Esophagus squamous epithelium (tissue), 5 donors: ENCODE data around the gene TECR. TPM values are rescaled to one million over a fixed set of nuclear protein-coding genes. Genes with fewer than 3 reads are reported as not detected.

Experiments used
- DNase-seq: peaks from one replicate; lab custom pipeline; 2025; lab: John Stamatoyannopoulos, UW
- H3K27ac ChIP-seq, 4 donors: fragments of 200-600 bp; sonication (generic); one replicate each; pipeline ENCODE4 v1.5.1; 2016 to 2019; ENCODE audit warnings: mild to moderate bottlenecking in 1 of 4
- H3K27me3 ChIP-seq, 4 donors: fragments of 200-600 bp; sonication (generic); 1 replicate in 3 of 4; 2 replicates in 1 of 4; pipeline versions ENCODE4 v1.5.1 to v1.6.0; 2017 to 2021; ENCODE audit warnings: antibody characterized with exemption in 1 of 4
- H3K36me3 ChIP-seq, 3 donors: fragments of 200-600 bp; sonication (generic); one replicate each; pipeline ENCODE4 v1.5.1; 2016 to 2019
- H3K4me1 ChIP-seq, 3 donors: fragments of 200-600 bp; sonication (generic); one replicate each; pipeline ENCODE4 v1.5.1; 2017 to 2019
- H3K4me3 ChIP-seq, 4 donors: fragments of 200-600 bp; sonication (generic); 1 replicate in 3 of 4; 2 replicates in 1 of 4; pipeline ENCODE4 v1.5.1; 2016 to 2019; ENCODE audit warnings: mild to moderate bottlenecking in 2 of 4, moderate library complexity in 1 of 4
- H3K9me3 ChIP-seq, 3 donors: fragments of 200-600 bp; sonication (generic); one replicate each; pipeline ENCODE4 v1.5.1; 2016 to 2019
- POLR2A ChIP-seq, 4 donors: fragments of 450-650 bp; IDR thresholded peaks; one replicate each; pipeline ENCODE4 v1.6.1; 2017; ENCODE audit warnings: antibody characterized with exemption in 4 of 4, mild to moderate bottlenecking in 4 of 4, moderate library complexity in 3 of 4
- WGBS, 2 donors: methylation state at CpG; one replicate each; pipeline ENCODE4 v1.1.5; 2018; 5-methylcytosine and 5-hydroxymethylcytosine counted together
- intact Hi-C: fragments of 100-400 bp; cut with DNase I; formaldehyde crosslinking; loops from one replicate; pipeline ENCODE4 v1.15.0; 2022
- total RNA-seq, 4 donors: library from RNA; depleted of rRNA; stranded (reverse); fragments of >200 nt; gene quantifications; one replicate each; pipeline ENCODE4 v1.1.0, GENCODE V29; 2016
- TF ChIP-seq, protein P1 (sequence below), 6 experiments: fragments of 450-650 bp in 4 of 6; fragments of 200-600 bp in 2 of 6; sonication (generic) in 2 of 6; IDR thresholded peaks; one replicate each; pipeline ENCODE4 v1.5.1; 2016 to 2019; ENCODE audit warnings: antibody characterized with exemption in 6 of 6, mild to moderate bottlenecking in 4 of 6, moderate library complexity in 4 of 6
- donor health status: DM: yes; HTN: yes; CAD: no.

The TECR gene
- total RNA-seq, 4 donors from 2014 or later, result 130 to 290 (median 190) TPM

DNA sequence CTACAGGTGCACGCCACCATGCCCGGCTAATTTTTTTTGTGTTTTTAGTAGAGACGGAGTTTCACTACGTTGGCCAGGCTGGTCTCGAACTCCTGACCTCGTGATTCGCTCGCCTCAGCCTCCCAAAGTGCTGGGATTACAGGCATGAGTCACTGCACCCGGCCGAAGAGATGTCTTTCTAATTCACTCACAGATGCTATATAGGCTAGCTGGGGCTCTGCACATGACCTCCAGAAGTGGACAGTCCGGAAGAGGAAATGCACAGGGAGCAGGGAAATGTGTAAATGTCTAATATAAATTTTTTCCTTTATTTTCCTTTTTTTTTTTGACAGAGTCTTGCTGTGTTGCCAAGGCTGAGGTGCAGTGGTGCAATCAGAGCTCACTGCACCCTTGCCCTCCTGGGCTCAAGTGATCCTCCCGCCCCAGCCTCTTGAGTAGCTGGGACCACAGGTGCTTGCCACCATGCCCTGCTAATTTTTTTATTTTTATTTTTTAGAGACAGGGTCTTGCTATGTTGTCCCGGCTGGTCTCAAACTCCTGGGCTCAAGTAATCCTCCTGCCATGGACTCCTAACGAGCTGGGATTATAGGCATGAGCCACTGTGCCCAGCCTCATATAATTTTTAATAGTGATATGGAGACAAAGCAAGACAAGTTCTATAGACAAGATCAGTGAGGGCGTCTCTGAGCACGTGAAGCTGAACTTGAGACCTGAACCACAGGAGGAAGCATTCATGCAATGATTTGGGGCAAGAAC lies 41.8 kb upstream of the TECR start:
- Histone ChIP-seq H3K9me3 (no peaks in the 10 kb centered on the region), H3K4me3 (no peak overlapping the region), H3K27ac (no peak overlapping the region), H3K27me3 (no peaks in the 10 kb centered on the region), H3K4me1 (peaks cover 0 to 3% (median 0%) of the 10 kb centered on the region in 3 donors), H3K36me3 (peaks cover 13 to 97% (median 33%) of the 10 kb centered on the region in 3 donors)
- WGBS, 2 donors, result 86 to 87% methylated on average over 15 to 16 of the region's 16 CpGs
- TF ChIP-seq, protein P1, sequence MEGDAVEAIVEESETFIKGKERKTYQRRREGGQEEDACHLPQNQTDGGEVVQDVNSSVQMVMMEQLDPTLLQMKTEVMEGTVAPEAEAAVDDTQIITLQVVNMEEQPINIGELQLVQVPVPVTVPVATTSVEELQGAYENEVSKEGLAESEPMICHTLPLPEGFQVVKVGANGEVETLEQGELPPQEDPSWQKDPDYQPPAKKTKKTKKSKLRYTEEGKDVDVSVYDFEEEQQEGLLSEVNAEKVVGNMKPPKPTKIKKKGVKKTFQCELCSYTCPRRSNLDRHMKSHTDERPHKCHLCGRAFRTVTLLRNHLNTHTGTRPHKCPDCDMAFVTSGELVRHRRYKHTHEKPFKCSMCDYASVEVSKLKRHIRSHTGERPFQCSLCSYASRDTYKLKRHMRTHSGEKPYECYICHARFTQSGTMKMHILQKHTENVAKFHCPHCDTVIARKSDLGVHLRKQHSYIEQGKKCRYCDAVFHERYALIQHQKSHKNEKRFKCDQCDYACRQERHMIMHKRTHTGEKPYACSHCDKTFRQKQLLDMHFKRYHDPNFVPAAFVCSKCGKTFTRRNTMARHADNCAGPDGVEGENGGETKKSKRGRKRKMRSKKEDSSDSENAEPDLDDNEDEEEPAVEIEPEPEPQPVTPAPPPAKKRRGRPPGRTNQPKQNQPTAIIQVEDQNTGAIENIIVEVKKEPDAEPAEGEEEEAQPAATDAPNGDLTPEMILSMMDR (IDR thresholded peaks at IDR 0.05), result no peak
- TF ChIP-seq POLR2A (IDR thresholded peaks at IDR 0.05), result no peak
- intact Hi-C loops, result no loop called here
- no peak for DNase-seq

DNA sequence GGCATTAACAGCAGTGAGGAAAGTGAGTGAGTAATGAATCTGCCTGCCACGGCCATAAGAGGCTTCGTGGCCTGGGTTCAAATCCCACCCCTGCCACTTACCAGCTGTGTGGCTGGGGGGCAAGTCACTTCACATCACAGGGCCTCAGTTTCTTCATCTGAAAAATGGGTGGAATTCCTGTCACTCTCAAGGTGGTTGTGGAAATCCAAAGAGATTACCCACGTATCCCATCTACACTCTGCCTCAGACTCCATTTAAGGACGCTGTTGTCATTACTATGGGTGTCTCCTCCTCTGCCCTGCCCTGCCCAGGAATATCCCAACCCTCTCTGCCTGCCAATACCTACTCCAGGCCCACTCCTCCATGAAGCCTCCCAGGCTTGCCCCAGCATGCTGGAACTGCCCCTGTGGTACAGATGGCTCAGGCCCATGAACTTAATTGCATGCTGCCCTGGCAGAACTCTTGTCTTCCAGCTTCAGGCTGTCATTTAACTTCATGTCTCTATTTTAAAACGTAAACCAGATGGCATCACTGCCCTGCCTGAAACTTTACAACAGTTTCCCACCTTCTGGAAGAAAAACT lies 36.5 kb upstream of the TECR start:
- Histone ChIP-seq H3K4me1 (peaks cover 25 to 50% (median 29%) of the 10 kb centered on the region in 3 donors), H3K27ac (peak overlapping the region in 1 of 4 donors; percentile 94), H3K27me3 (no peaks in the 10 kb centered on the region), H3K4me3 (no peak overlapping the region), H3K9me3 (no peaks in the 10 kb centered on the region), H3K36me3 (peaks cover 13 to 56% (median 30%) of the 10 kb centered on the region in 3 donors)
- WGBS, 2 donors, result 67 to 79% methylated on average over 3 of the region's 5 CpGs
- TF ChIP-seq, protein P1 (IDR thresholded peaks at IDR 0.05), result no peak
- no peak for TF ChIP-seq POLR2A (IDR thresholded peaks at IDR 0.05)
- no peak for DNase-seq
- intact Hi-C loops, result no loop called here

DNA sequence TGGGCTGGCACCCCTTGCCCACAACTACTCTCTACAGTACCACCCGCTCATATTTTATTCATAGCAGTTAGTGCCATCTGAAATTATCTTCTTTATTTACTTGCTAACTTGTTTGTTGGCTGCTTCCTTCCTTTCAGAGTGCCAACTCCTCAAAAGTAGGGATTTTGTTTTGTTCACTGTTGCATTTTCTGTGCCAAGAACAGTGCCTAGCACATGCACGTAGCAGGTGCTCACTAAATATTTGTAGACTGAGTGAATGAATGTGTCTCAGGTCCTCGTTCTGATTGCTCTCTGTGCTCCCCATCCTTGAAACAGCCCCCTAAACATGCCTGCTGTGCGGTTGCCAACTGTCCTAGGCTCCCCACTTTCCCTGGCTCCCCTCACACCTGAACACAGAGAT lies 35.0 kb upstream of the TECR start:
- TF ChIP-seq, protein P1 (IDR thresholded peaks at IDR 0.05), result no peak
- TF ChIP-seq POLR2A (IDR thresholded peaks at IDR 0.05), result no peak
- H3K4me3 ChIP-seq, result peak overlapping the region; percentile 78 to 95 (median 78)
- H3K36me3 ChIP-seq, result peaks cover 13 to 40% (median 17%) of the 10 kb centered on the region in 3 donors
- intact Hi-C loops, result no loop called here
- no peaks in the 10 kb centered on the region for H3K9me3 ChIP-seq
- H3K27me3 ChIP-seq, result no peaks in the 10 kb centered on the region
- DNase-seq, result no peak
- peaks cover 25 to 58% (median 32%) of the 10 kb centered on the region in 3 donors for H3K4me1 ChIP-seq
- peak overlapping the region; percentile 93 to 95 (median 94) for H3K27ac ChIP-seq
- WGBS, 2 donors, result 53 to 87% methylated on average over 4 of the region's 4 CpGs

DNA sequence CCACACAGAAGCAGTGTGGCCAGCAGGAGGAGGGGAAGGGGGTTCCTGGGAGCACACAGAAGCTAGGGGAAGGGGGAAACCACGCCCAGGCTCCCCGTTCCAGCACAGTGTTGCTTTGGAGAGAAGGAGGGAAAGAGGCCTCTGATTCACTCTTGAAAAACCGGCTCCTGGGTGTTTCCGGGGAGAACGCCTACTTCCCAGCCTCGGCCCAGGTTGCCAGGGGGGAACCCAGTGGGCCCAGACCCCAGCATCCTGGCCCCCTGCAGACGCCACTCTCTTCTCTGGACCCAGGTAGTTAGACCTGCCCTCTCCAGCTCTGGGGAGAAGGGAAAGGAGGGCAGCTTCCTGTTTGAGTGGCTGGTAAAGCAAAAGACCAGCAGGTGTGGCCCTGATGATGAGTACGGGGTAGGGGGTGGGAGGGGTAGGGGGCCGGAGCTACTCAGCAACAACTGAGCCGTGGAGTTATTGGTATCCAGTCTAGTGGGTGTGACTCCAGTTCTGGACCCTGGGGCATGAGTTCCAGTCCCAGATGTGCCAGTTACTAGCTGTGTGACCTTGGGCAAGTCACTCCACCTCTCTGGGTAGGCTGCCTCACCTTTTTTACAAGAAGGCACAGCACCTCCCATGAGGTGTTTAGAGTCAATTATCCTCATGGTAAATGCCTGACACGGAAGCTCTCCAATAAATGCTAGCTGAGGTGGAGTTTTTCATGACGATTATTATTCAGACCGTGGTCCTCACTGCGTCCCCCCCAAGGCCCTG lies 34.3 kb upstream of the TECR start:
- intact Hi-C loops, result no loop called here
- peak overlapping the region; percentile 78 to 95 (median 78) for H3K4me3 ChIP-seq
- peaks cover 25 to 58% (median 32%) of the 10 kb centered on the region in 3 donors for H3K4me1 ChIP-seq
- DNase-seq, result no peak
- WGBS, 2 donors, result 0 to 12% methylated on average over 6 of the region's 14 CpGs
- peaks cover 12 to 33% (median 13%) of the 10 kb centered on the region in 3 donors for H3K36me3 ChIP-seq
- no peak for TF ChIP-seq POLR2A (IDR thresholded peaks at IDR 0.05)
- TF ChIP-seq, protein P1 (IDR thresholded peaks at IDR 0.05), result no peak
- no peaks in the 10 kb centered on the region for H3K27me3 ChIP-seq
- H3K27ac ChIP-seq, result peak overlapping the region; percentile 93 to 95 (median 94)
- no peaks in the 10 kb centered on the region for H3K9me3 ChIP-seq
